Endodermal cell (in vitro differentiated cells): Measurements from ENCODE around the gene TMEM80. TPM values are rescaled to one million over a fixed set of nuclear protein-coding genes. Genes with fewer than 3 reads are reported as not detected.

Source experiments
- DNase-seq: peaks from one replicate; pipeline ENCODE4 v3.0.0-alpha.2; 2017
- H3K27ac ChIP-seq: 2 replicates; pipeline ENCODE4 v1.5.1; 2013; ENCODE audit warnings: mild to moderate bottlenecking, low read depth, low read length, moderate library complexity
- H3K27me3 ChIP-seq: 2 replicates; pipeline ENCODE4 v1.6.1; 2013; ENCODE audit warnings: mild to moderate bottlenecking, low read length, moderate library complexity; ENCODE audit not compliant: insufficient read depth, control insufficient read depth, poor library complexity, severe bottlenecking
- H3K36me3 ChIP-seq: 2 replicates; pipeline ENCODE4 v1.7.0; 2013; ENCODE audit warnings: mild to moderate bottlenecking, low read length, moderate library complexity; ENCODE audit not compliant: control insufficient read depth, insufficient read depth
- H3K4me1 ChIP-seq: one replicate; pipeline ENCODE4 v1.7.0; 2013; ENCODE audit warnings: low read length; ENCODE audit not compliant: control insufficient read depth, insufficient read depth
- H3K4me3 ChIP-seq: 2 replicates; pipeline ENCODE4 v1.5.1; 2013; ENCODE audit warnings: mild to moderate bottlenecking, low read length, moderate library complexity
- H3K9ac ChIP-seq: 2 replicates; pipeline ENCODE4 v1.6.1; 2013; ENCODE audit warnings: mild to moderate bottlenecking, low read length, moderate library complexity; ENCODE audit not compliant: poor library complexity, severe bottlenecking; ENCODE audit errors: extremely low read depth
- H3K9me3 ChIP-seq: 2 replicates; pipeline ENCODE4 v1.6.1; 2013; ENCODE audit warnings: mild to moderate bottlenecking, low read length, moderate library complexity; ENCODE audit not compliant: control insufficient read depth
- H3K27ac Mint-ChIP-seq: 2 replicates; pipeline ENCODE4 v1.8.0; 2020; ENCODE audit warnings: mixed read lengths
- H3K27me3 Mint-ChIP-seq: 2 replicates; pipeline ENCODE4 v1.8.0; 2021; ENCODE audit warnings: mild to moderate bottlenecking, mixed read lengths; ENCODE audit not compliant: insufficient read depth
- H3K36me3 Mint-ChIP-seq: 2 replicates; pipeline ENCODE4 v1.8.0; 2020; ENCODE audit warnings: low read depth, mixed read lengths
- H3K4me1 Mint-ChIP-seq: 2 replicates; pipeline ENCODE4 v1.8.0; 2020; ENCODE audit warnings: mixed read lengths
- H3K4me3 Mint-ChIP-seq: 2 replicates; pipeline ENCODE4 v1.8.0; 2020; ENCODE audit warnings: mild to moderate bottlenecking, moderate library complexity, mixed read lengths
- H3K9me3 Mint-ChIP-seq: 2 replicates; pipeline ENCODE4 v1.8.0; 2020; ENCODE audit warnings: mild to moderate bottlenecking, mixed read lengths
- CTCF ChIP-seq: fragments of 200-600 bp; sonication (generic); conservative IDR thresholded peaks from 2 replicates; pipeline ENCODE4 v1.5.0; 2021; ENCODE audit warnings: antibody characterized with exemption, mild to moderate bottlenecking
- WGBS, 2 experiments: methylation state at CpG; one replicate each; pipeline versions ENCODE4 v1.1.5 to v1.1.7; 2013; ENCODE audit warnings: missing lambda C conversion rate in 2 of 2, mixed read lengths in 1 of 2; ENCODE audit not compliant: insufficient coverage in 1 of 2, insufficient read length in 1 of 2; 5-methylcytosine and 5-hydroxymethylcytosine counted together
- total RNA-seq, 2 donors: library from RNA; stranded (reverse); fragmentation: NEBNext Ultra II Directional in 1 of 2; extraction: Animal tissue kit (Norgen Biotek cat#: 25700) in 1 of 2; gene quantifications; 2 replicates in 1 of 2; 3 replicates in 1 of 2; pipeline ENCODE4 v1.2.1, GENCODE V29; 2021

The TMEM80 gene
- total RNA-seq, 2 donors from 2014 or later = 13.2 to 19.1 TPM

GRCh38 chr11:678297-678696, 17.3 kb upstream of the TMEM80 start:
- Mint-ChIP-seq H3K36me3 (peaks cover 80% of the 10 kb centered on the region), H3K4me1 (no peaks in the 10 kb centered on the region), H3K27me3 (no peaks in the 10 kb centered on the region), H3K4me3 (no peak overlapping the region), H3K27ac (no peak overlapping the region), H3K9me3 (no peaks in the 10 kb centered on the region)
- no peak for DNase-seq
- TF ChIP-seq CTCF = no peak
- 97% methylated on average over 3 of the region's 3 CpGs; no CpG with 5 or more reads in 1 of the 2 experiments for WGBS, 2 experiments
- Histone ChIP-seq H3K27ac (no peak overlapping the region), H3K4me1 (no peaks in the 10 kb centered on the region), H3K9ac (no peak overlapping the region), H3K4me3 (no peak overlapping the region), H3K9me3 (no peaks in the 10 kb centered on the region), H3K27me3 (no peaks in the 10 kb centered on the region), H3K36me3 (peaks cover 49% of the 10 kb centered on the region)

GRCh38 chr11:679271-680207, 16.1 kb upstream of the TMEM80 start:
- H3K4me1 ChIP-seq = no peaks in the 10 kb centered on the region
- WGBS, 2 experiments = 96 to 98% methylated on average over 25 to 36 of the region's 36 CpGs
- H3K27ac Mint-ChIP-seq = no peak overlapping the region
- H3K27me3 Mint-ChIP-seq = no peaks in the 10 kb centered on the region
- H3K36me3 ChIP-seq = peaks cover 49% of the 10 kb centered on the region
- H3K4me1 Mint-ChIP-seq = no peaks in the 10 kb centered on the region
- no peak overlapping the region for H3K4me3 ChIP-seq
- DNase-seq = no peak
- H3K27ac ChIP-seq = no peak overlapping the region
- no peak for TF ChIP-seq CTCF
- H3K36me3 Mint-ChIP-seq = peaks cover 79% of the 10 kb centered on the region
- no peak overlapping the region for H3K4me3 Mint-ChIP-seq
- no peaks in the 10 kb centered on the region for H3K27me3 ChIP-seq
- H3K9me3 Mint-ChIP-seq = no peaks in the 10 kb centered on the region
- no peak overlapping the region for H3K9ac ChIP-seq
- no peaks in the 10 kb centered on the region for H3K9me3 ChIP-seq

GRCh38 chr11:680476-680875, 15.1 kb upstream of the TMEM80 start:
- Mint-ChIP-seq H3K4me1 (no peaks in the 10 kb centered on the region), H3K4me3 (no peak overlapping the region), H3K27ac (no peak overlapping the region), H3K9me3 (no peaks in the 10 kb centered on the region), H3K27me3 (no peaks in the 10 kb centered on the region), H3K36me3 (peaks cover 77% of the 10 kb centered on the region)
- H3K9me3 ChIP-seq = no peaks in the 10 kb centered on the region
- no peaks in the 10 kb centered on the region for H3K4me1 ChIP-seq
- 89 to 93% methylated on average over 14 to 19 of the region's 19 CpGs for WGBS, 2 experiments
- H3K4me3 ChIP-seq = no peak overlapping the region
- no peak for DNase-seq
- no peak overlapping the region for H3K27ac ChIP-seq
- no peak for TF ChIP-seq CTCF
- H3K27me3 ChIP-seq = no peaks in the 10 kb centered on the region
- no peak overlapping the region for H3K9ac ChIP-seq
- H3K36me3 ChIP-seq = peaks cover 52% of the 10 kb centered on the region
